Activated naive CD8-positive, alpha-beta T cell (primary cell): ENCODE data around the gene VRK3.
"Not testable (repeated sequence)": the region's sequence is repeated elsewhere in the genome, so short reads cannot be mapped to it uniquely, and the experiment has no call there.

Experiments used
- H3K27ac Mint-ChIP-seq: one replicate; pipeline ENCODE4 v1.8.0; 2021; ENCODE audit warnings: mixed read lengths
- H3K27me3 Mint-ChIP-seq: one replicate; pipeline ENCODE4 v1.8.0; 2021; ENCODE audit warnings: mixed read lengths
- H3K36me3 Mint-ChIP-seq: one replicate; pipeline ENCODE4 v1.8.0; 2021; ENCODE audit warnings: mixed read lengths
- H3K4me1 Mint-ChIP-seq: one replicate; pipeline ENCODE4 v1.8.0; 2021; ENCODE audit warnings: low read depth, mixed read lengths
- H3K4me3 Mint-ChIP-seq: one replicate; pipeline ENCODE4 v1.8.0; 2021; ENCODE audit warnings: mild to moderate bottlenecking, mixed read lengths
- H3K9me3 Mint-ChIP-seq: one replicate; pipeline ENCODE4 v1.8.0; 2021; ENCODE audit warnings: low read depth, mixed read lengths

Gene VRK3

DNA sequence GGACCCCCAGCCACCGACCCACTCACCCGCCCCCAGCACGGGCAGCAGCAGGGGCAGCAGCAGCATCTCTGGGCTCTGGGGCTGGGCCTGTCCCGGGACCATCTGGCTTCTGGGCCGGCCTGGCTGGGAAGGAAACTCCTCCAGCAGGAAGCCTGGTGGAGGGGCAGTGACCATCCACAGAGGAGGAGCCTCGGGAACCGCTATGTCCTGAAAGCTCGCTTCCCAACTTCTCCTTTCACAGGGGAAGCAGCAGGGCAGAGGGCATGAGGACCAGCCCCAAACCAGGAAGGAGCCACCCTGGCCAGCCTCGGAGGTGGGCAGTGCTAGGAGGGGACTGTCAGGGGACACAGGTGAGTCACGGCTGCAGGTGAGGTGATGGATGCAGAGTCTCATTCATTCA, 64.2 kb downstream of the VRK3 start, which contains the start of gene SIGLEC11:
SIGLEC11 (minus strand) TSS at position 193 of the 400 bp plus-strand sequence; CDS start at position 102, 91 bp downstream.
- not testable (repeated sequence) for H3K27me3 Mint-ChIP-seq, H3K4me3 Mint-ChIP-seq, H3K9me3 Mint-ChIP-seq, H3K4me1 Mint-ChIP-seq, H3K36me3 Mint-ChIP-seq, H3K27ac Mint-ChIP-seq

DNA sequence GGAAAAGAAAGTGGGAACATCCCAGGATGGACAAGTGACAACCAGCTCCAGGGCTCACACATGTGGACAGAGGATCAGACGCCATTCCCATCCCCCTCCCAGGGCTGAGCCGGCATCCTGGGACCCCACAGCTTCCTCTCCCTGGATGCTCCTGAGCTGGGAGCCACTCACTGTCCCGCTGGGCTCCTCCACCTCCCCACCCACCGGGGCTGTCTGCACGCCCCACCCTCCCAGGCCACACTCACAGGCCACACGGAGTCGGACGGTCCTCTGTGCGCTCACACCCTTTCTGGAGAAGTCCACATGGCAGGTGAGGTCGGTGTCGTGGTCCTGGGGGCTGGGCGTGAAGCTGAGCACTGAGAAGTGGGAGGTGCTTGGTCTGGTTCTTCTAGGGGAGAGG, 65.3 kb downstream of the VRK3 start:
- H3K9me3 Mint-ChIP-seq, H3K36me3 Mint-ChIP-seq, H3K27ac Mint-ChIP-seq, H3K4me1 Mint-ChIP-seq, H3K4me3 Mint-ChIP-seq: not testable (repeated sequence)
- H3K27me3 Mint-ChIP-seq = peaks cover 12% of the 10 kb centered on the region

DNA sequence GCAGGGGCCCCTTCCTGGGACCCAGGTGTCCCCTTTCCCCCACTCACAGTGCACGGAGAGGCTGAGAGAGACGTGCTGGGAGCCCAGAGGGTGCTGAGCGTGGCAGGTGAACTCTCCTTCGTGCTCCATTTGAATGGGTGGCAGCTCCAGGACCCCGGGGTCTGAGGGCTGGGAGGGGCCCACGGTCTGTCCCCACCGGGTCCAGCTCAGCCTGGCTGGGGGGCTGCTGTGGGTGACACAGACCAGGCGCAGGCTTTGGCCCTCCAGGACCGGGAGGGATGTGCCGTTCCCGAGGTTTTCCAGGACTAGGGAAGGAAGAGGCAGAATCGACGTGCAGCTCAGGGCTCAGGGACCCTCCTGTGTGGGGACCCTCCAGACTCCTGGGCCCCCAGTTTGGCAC, 66.6 kb downstream of the VRK3 start:
- not testable (repeated sequence) for H3K36me3 Mint-ChIP-seq, H3K4me3 Mint-ChIP-seq, H3K27ac Mint-ChIP-seq, H3K4me1 Mint-ChIP-seq, H3K9me3 Mint-ChIP-seq
- peaks cover 12% of the 10 kb centered on the region for H3K27me3 Mint-ChIP-seq

DNA sequence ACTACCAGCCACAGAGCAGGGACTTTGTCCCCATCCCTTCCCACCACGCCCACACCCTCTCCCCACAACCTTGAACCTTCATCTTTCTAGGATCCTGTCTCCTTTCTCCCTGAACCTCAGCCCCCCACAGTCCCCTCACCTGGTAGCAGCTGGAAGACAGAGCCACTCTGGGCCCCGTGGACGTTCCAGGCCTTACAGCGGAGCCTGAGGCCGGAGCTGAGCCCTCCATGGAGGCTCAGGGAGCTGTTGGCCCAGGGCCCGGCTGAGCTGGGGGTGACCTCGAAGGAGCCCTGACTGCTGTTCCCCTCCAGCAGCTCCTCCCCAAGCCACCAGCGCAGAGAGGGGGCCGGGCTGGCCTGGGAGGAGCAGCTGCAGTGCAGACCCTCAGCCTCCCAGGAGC, 67.0 kb downstream of the VRK3 start:
- not testable (repeated sequence) for H3K4me3 Mint-ChIP-seq, H3K36me3 Mint-ChIP-seq, H3K27ac Mint-ChIP-seq, H3K9me3 Mint-ChIP-seq, H3K4me1 Mint-ChIP-seq
- peaks cover 12% of the 10 kb centered on the region for H3K27me3 Mint-ChIP-seq

GRCh38 chr19:49957262-49957915, 67.8 kb downstream of the VRK3 start:
- no peaks in the 10 kb centered on the region for H3K36me3 Mint-ChIP-seq
- no peaks in the 10 kb centered on the region for H3K9me3 Mint-ChIP-seq
- no peak overlapping the region for H3K4me3 Mint-ChIP-seq
- H3K4me1 Mint-ChIP-seq = no peaks in the 10 kb centered on the region
- no peak overlapping the region for H3K27ac Mint-ChIP-seq
- H3K27me3 Mint-ChIP-seq = peaks cover 14% of the 10 kb centered on the region

GRCh38 chr19:49956115-49956495, 69.1 kb downstream of the VRK3 start:
- H3K4me1 Mint-ChIP-seq = no peaks in the 10 kb centered on the region
- H3K36me3 Mint-ChIP-seq = no peaks in the 10 kb centered on the region
- H3K27ac Mint-ChIP-seq = no peak overlapping the region
- no peak overlapping the region for H3K4me3 Mint-ChIP-seq
- no peaks in the 10 kb centered on the region for H3K9me3 Mint-ChIP-seq
- H3K27me3 Mint-ChIP-seq = peaks cover 14% of the 10 kb centered on the region

- Mint-ChIP-seq H3K9me3 (no peaks in the 10 kb centered on the region), H3K4me3 (no peak overlapping the region), H3K27me3 (peaks cover 14% of the 10 kb centered on the region), H3K4me1 (no peaks in the 10 kb centered on the region), H3K36me3 (no peaks in the 10 kb centered on the region), H3K27ac (no peak overlapping the region)
Observed at GRCh38 chr19:49954933-49955332, 70.2 kb downstream of the VRK3 start.

- Mint-ChIP-seq H3K4me3 (no peak overlapping the region), H3K36me3 (no peaks in the 10 kb centered on the region), H3K9me3 (no peaks in the 10 kb centered on the region), H3K4me1 (no peaks in the 10 kb centered on the region), H3K27me3 (peaks cover 14% of the 10 kb centered on the region), H3K27ac (no peak overlapping the region)
Observed at GRCh38 chr19:49954092-49954829, 70.9 kb downstream of the VRK3 start.

GRCh38 chr19:49953416-49953815, 71.8 kb downstream of the VRK3 start:
- Mint-ChIP-seq H3K27ac (no peak overlapping the region), H3K36me3 (no peaks in the 10 kb centered on the region), H3K9me3 (no peaks in the 10 kb centered on the region), H3K4me3 (no peak overlapping the region), H3K27me3 (peaks cover 14% of the 10 kb centered on the region), H3K4me1 (no peaks in the 10 kb centered on the region)

DNA sequence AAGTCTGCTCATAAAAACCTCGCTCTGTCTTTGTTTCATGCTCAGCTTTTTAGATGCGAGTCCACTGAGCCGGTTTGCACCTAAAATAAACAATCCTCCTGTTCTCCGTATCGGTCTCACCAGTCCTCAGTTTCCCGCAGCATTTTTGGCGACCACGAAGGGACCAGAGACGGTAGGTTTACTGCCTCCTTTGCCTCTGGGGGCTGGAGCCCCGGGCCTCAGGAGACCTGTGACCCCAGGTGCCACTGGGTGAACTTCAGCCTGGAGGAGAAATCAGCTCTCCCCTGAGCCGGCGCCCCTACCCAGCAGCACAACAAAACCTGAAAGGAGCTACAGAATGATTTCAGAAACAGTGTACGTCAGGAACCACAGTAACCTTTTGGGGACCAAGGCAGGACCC, 72.3 kb downstream of the VRK3 start:
- Mint-ChIP-seq H3K4me3 (no peak overlapping the region), H3K27ac (no peak overlapping the region), H3K9me3 (no peaks in the 10 kb centered on the region), H3K36me3 (no peaks in the 10 kb centered on the region), H3K27me3 (peaks cover 14% of the 10 kb centered on the region), H3K4me1 (no peaks in the 10 kb centered on the region)

DNA sequence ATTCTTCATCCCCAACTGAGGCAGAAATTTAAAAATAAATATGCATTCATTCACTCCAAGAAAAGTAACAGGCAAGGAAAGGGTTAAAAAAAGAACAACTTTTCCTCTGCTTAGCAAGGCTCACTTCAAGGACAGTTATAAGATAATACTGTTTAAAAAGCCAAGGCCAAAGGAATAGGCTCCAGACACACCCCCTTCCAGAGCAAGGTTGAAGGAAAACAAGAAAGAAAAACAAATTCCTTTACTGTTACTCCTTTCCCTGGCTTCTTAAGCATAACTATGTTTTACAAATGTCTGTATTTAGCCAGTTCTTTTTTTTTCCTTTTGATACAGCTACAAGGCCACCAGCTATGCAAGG, 72.7 kb downstream of the VRK3 start:
- H3K36me3 Mint-ChIP-seq = no peaks in the 10 kb centered on the region
- no peak overlapping the region for H3K27ac Mint-ChIP-seq
- H3K9me3 Mint-ChIP-seq = no peaks in the 10 kb centered on the region
- no peaks in the 10 kb centered on the region for H3K4me1 Mint-ChIP-seq
- no peak overlapping the region for H3K4me3 Mint-ChIP-seq
- peaks cover 14% of the 10 kb centered on the region for H3K27me3 Mint-ChIP-seq

DNA sequence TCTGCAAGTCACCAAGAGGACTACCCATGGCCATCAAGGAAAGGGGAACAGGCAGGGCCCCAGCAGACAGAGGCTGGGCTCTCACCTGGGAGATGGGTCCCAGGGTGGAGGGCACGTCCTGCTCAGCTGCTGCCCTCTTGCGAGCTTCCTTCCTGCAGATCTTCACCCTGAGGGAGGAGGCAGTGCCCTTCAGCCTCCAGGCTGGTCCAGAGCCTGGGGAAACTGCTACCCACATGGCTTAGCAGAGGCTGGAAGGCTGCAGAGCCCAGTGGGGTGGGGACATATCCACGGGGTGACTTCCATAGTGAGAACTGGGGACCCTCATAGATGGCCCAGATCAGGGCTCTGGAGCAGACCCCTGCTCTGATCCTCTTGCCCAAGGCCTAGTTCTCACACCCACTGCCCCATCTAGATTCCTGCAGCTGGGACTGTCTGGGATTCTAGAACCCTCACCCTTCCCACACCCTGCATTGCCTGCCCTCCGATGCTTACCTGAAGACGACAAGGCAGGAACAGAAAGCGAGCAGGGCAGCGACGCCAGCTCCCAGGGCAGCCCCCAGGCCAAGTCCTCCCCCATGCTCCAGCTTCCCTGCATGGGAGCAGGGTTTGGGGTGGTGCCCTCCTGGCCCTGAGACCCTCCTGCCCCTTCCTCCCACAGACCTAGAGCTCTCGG, 73.2 kb downstream of the VRK3 start:
- no peak overlapping the region for H3K27ac Mint-ChIP-seq
- H3K36me3 Mint-ChIP-seq = no peaks in the 10 kb centered on the region
- no peaks in the 10 kb centered on the region for H3K9me3 Mint-ChIP-seq
- peaks cover 14% of the 10 kb centered on the region for H3K27me3 Mint-ChIP-seq
- no peak overlapping the region for H3K4me3 Mint-ChIP-seq
- H3K4me1 Mint-ChIP-seq = no peaks in the 10 kb centered on the region

GRCh38 chr19:49950956-49951526, 74.1 kb downstream of the VRK3 start:
- H3K4me1 Mint-ChIP-seq = no peaks in the 10 kb centered on the region
- H3K27ac Mint-ChIP-seq = no peak overlapping the region
- H3K9me3 Mint-ChIP-seq = no peaks in the 10 kb centered on the region
- H3K4me3 Mint-ChIP-seq = no peak overlapping the region
- H3K36me3 Mint-ChIP-seq = no peaks in the 10 kb centered on the region
- peaks cover 13% of the 10 kb centered on the region for H3K27me3 Mint-ChIP-seq

DNA sequence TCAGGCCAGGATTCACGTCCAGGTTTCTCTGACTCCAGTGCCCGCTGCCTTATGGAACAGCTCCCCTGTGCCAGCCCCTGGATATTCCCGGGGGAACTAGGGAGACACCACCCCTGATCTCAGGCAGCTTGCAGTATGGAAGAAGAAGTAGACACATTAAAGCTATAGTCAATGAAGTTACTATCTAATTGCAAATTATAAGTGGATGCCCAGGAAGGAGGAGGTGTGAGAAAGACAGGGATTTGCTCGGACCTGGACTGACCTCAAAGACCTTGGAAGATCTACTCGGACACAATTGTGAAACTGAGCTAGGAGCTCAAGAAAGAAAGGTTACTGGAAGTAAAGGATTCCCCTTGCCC, 74.6 kb downstream of the VRK3 start:
- Mint-ChIP-seq H3K27ac (no peak overlapping the region), H3K9me3 (no peaks in the 10 kb centered on the region), H3K36me3 (no peaks in the 10 kb centered on the region), H3K27me3 (peaks cover 12% of the 10 kb centered on the region), H3K4me3 (no peak overlapping the region), H3K4me1 (no peaks in the 10 kb centered on the region)

DNA sequence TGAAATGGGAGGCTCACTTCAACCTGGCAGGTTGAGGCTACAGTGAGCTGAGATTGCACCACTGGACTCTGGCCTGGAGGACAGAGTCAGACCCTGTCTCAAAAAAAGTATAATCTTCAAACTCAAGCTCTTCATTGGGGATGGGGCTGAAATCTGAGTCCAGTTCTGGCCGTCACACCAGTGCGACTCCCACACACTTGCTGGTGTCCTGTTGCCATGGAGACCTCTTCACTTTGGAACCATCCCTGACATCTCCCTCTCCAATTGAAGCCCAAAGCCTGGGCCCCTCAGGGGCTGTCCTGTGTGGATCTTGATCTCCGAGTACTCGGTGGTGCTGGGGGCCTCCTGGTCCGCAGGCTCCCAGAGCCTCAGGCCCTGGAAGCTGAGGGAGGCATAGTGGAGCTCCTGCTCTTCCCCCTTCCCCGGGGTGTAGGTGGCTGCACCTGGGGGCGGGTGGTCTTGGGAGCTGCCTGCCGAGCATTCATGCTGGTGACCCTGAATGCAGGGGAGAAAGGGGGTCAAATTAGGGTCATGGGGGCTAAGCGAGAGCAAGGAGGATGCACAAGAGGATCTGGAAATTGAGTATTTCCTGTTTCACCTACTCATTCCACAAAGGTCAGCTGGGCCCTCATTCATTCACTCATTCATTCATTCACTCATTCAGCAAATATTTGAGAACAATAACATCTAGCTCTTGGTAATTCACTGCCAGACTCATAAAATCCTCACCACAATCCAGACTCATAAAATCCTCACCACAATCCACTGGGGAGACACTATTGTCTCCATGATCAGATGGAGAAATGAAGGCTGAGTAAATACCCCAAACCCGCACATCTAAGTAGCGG, 75.2 kb downstream of the VRK3 start:
- Mint-ChIP-seq H3K4me1 (no peaks in the 10 kb centered on the region), H3K9me3 (no peaks in the 10 kb centered on the region), H3K36me3 (no peaks in the 10 kb centered on the region), H3K27me3 (peaks cover 13% of the 10 kb centered on the region), H3K4me3 (no peak overlapping the region), H3K27ac (no peak overlapping the region)
